Activated B cell treated with CpG ODN at 0.5 μM for 24 hours (primary cell): Measurements from ENCODE around the gene PTPN1. TPM values are rescaled to one million over a fixed set of nuclear protein-coding genes. Genes with fewer than 3 reads are reported as not detected.
A peak's percentile ranks its signal among the peaks of the same experiment; 100 is the strongest.
"Not testable (repeated sequence)": the region's sequence is repeated elsewhere in the genome, so short reads cannot be mapped to it uniquely, and the experiment has no call there.

Experiments used
- ATAC-seq: fragments of 200-7000 bp; cut with Tn5 transposase; one replicate; pipeline ENCODE4 v1.10.0; 2021; ENCODE audit warnings: low read depth, mild to moderate bottlenecking, moderate library complexity
- CTCF ChIA-PET: fragments of 350-600 bp; sonication (Branson Sonifier 250); formaldehyde crosslinking; loops from one replicate; lab custom pipeline; 2021; ENCODE audit warnings: antibody characterized with exemption; lab: Charles Lee
- POLR2A ChIA-PET: fragments of 350-600 bp; sonication (Branson Sonifier 250); formaldehyde crosslinking; loops from one replicate; lab custom pipeline; 2021; ENCODE audit warnings: antibody characterized with exemption; lab: Charles Lee
- DNase-seq: peaks from one replicate; pipeline ENCODE4 v3.0.0; 2022
- H3K27ac Mint-ChIP-seq: one replicate; pipeline ENCODE4 v1.8.0; 2020; ENCODE audit warnings: mixed read lengths
- H3K27me3 Mint-ChIP-seq: one replicate; pipeline ENCODE4 v1.8.0; 2021; ENCODE audit warnings: mixed read lengths
- H3K36me3 Mint-ChIP-seq: one replicate; pipeline ENCODE4 v1.8.0; 2021; ENCODE audit warnings: low read depth, mixed read lengths
- H3K4me1 Mint-ChIP-seq: one replicate; pipeline ENCODE4 v1.8.0; 2021; ENCODE audit warnings: mixed read lengths
- H3K4me3 Mint-ChIP-seq: one replicate; pipeline ENCODE4 v1.8.0; 2020; ENCODE audit warnings: mild to moderate bottlenecking, mixed read lengths
- H3K9me3 Mint-ChIP-seq: one replicate; pipeline ENCODE4 v1.8.0; 2020; ENCODE audit warnings: mixed read lengths
- intact Hi-C: fragments of 100-400 bp; cut with micrococcal nuclease; formaldehyde crosslinking; loops from one replicate; pipeline ENCODE4 v1.15.1; 2024
- total RNA-seq: library from RNA; stranded (reverse); gene quantifications from 2 replicates; pipeline ENCODE4 v1.2.3, GENCODE V29; 2022
- TF ChIP-seq, protein P1 (sequence below): fragments of 200-600 bp; IDR thresholded peaks from one replicate; pipeline ENCODE4 v1.8.0; 2022; ENCODE audit warnings: antibody characterized with exemption, mild to moderate bottlenecking

The PTPN1 gene
- total RNA-seq, 1 donor from 2014 or later = 227 TPM

- TF ChIP-seq, protein P1, sequence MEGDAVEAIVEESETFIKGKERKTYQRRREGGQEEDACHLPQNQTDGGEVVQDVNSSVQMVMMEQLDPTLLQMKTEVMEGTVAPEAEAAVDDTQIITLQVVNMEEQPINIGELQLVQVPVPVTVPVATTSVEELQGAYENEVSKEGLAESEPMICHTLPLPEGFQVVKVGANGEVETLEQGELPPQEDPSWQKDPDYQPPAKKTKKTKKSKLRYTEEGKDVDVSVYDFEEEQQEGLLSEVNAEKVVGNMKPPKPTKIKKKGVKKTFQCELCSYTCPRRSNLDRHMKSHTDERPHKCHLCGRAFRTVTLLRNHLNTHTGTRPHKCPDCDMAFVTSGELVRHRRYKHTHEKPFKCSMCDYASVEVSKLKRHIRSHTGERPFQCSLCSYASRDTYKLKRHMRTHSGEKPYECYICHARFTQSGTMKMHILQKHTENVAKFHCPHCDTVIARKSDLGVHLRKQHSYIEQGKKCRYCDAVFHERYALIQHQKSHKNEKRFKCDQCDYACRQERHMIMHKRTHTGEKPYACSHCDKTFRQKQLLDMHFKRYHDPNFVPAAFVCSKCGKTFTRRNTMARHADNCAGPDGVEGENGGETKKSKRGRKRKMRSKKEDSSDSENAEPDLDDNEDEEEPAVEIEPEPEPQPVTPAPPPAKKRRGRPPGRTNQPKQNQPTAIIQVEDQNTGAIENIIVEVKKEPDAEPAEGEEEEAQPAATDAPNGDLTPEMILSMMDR = no peak
- no peak for DNase-seq
- intact Hi-C loops = no loop called here
- ChIA-PET CTCF (interaction anchor here (1.0 to 8.8 kb wide), 6 partner anchors 10 to 86 kb away, joined by 3 to 154 read pairs (median 8); no protein-coding TSS in a partner anchor), POLR2A (interaction anchor here (0.6 to 36.7 kb wide), 6 partner anchors 10 to 429 kb away, joined by 3 to 1679 read pairs (median 6); partner anchors contain the start of gene PTPN1)
- Mint-ChIP-seq H3K27me3 (no peaks in the 10 kb centered on the region), H3K36me3 (no peaks in the 10 kb centered on the region), H3K9me3 (no peaks in the 10 kb centered on the region), H3K27ac (peak overlapping the region; percentile 4), H3K4me3 (no peak overlapping the region), H3K4me1 (peaks cover 53% of the 10 kb centered on the region)
- ATAC-seq = no peak
These were observed 8.0 kb upstream of the PTPN1 start for GRCh38 chr20:50501972-50502745.

- H3K27me3 Mint-ChIP-seq = no peaks in the 10 kb centered on the region
- CTCF ChIA-PET = interaction anchor here (0.7 to 8.8 kb wide), 23 partner anchors 8 to 245 kb away, joined by 3 to 154 read pairs (median 6); no protein-coding TSS in a partner anchor
- H3K4me3 Mint-ChIP-seq = no peak overlapping the region
- ATAC-seq (peak; percentile 62), DNase-seq (no peak)
- H3K36me3 Mint-ChIP-seq = no peaks in the 10 kb centered on the region
- no peaks in the 10 kb centered on the region for H3K9me3 Mint-ChIP-seq
- peaks cover 38% of the 10 kb centered on the region for H3K4me1 Mint-ChIP-seq
- POLR2A ChIA-PET = interaction anchor here (1.2 to 36.7 kb wide), 4 partner anchors 12 to 84 kb away, joined by 4 to 1679 read pairs (median 4); no protein-coding TSS in a partner anchor
- TF ChIP-seq, protein P1 = no peak
- H3K27ac Mint-ChIP-seq = peak overlapping the region; percentile 70
- intact Hi-C loops = loop anchor here (1.0 kb wide), 3 partner anchors 26 to 72 kb away; no protein-coding TSS in a partner anchor
These were observed 5.9 kb upstream of the PTPN1 start for GRCh38 chr20:50504231-50504823.

DNA sequence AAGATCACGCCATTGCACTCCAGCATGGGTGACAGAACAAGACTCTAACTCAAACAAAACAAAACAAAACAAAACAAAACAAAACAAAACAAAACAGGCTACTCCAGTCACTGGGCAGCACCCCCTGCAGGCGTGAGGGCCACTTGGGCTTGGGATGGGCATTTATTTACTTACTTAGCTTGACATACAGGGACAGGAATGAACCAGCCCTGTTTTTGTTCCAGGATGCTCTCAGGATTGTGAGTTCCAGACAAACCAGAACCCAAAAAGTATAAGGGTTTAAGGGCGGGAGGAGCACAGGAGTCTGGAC is 4.0 kb upstream of the PTPN1 start:
- intact Hi-C loops = no loop called here
- ATAC-seq = no peak
- H3K4me3 Mint-ChIP-seq = no peak overlapping the region

GRCh38 chr20:50507745-50508144 is 2.4 kb upstream of the PTPN1 start:
- H3K27ac Mint-ChIP-seq = not testable (repeated sequence)

More for the DNA sequence above, 4.0 kb upstream of the PTPN1 start:
- CTCF ChIA-PET = interaction anchor here (0.6 to 8.8 kb wide), 9 partner anchors 17 to 82 kb away, joined by 3 to 154 read pairs (median 4); no protein-coding TSS in a partner anchor
- POLR2A ChIA-PET = interaction anchor here (2.5 to 36.7 kb wide), 2 partner anchors 11 to 43 kb away, joined by 6 to 1679 read pairs; no protein-coding TSS in a partner anchor
- Mint-ChIP-seq H3K27ac (peak overlapping the region; percentile 12), H3K27me3 (no peaks in the 10 kb centered on the region), H3K36me3 (peaks cover 10% of the 10 kb centered on the region), H3K4me1 (peaks cover 38% of the 10 kb centered on the region), H3K9me3 (no peaks in the 10 kb centered on the region)
- TF ChIP-seq, protein P1 = no peak
- no peak for DNase-seq

GRCh38 chr20:50508171-50508755 is 1.9 kb upstream of the PTPN1 start:
- H3K27me3 Mint-ChIP-seq = no peaks in the 10 kb centered on the region
- intact Hi-C loops = no loop called here
- ChIA-PET CTCF (no interaction called here), POLR2A (interaction anchor here (2.5 to 36.7 kb wide), 2 partner anchors 9 to 41 kb away, joined by 6 to 1679 read pairs; no protein-coding TSS in a partner anchor)
- TF ChIP-seq, protein P1 = no peak
- no peaks in the 10 kb centered on the region for H3K9me3 Mint-ChIP-seq
- no peak overlapping the region for H3K27ac Mint-ChIP-seq
- H3K4me1 Mint-ChIP-seq = peaks cover 45% of the 10 kb centered on the region
- H3K36me3 Mint-ChIP-seq = peaks cover 27% of the 10 kb centered on the region
- no peak for DNase-seq
- no peak for ATAC-seq
- no peak overlapping the region for H3K4me3 Mint-ChIP-seq

More at GRCh38 chr20:50507745-50508144, 2.4 kb upstream of the PTPN1 start:
- ATAC-seq, H3K9me3 Mint-ChIP-seq, intact Hi-C loops, H3K27me3 Mint-ChIP-seq, DNase-seq, H3K4me3 Mint-ChIP-seq: not testable (repeated sequence)
- POLR2A ChIA-PET = interaction anchor here (2.5 to 36.7 kb wide), 2 partner anchors 9 to 42 kb away, joined by 6 to 1679 read pairs; no protein-coding TSS in a partner anchor
- Mint-ChIP-seq H3K36me3 (peaks cover 22% of the 10 kb centered on the region), H3K4me1 (peaks cover 40% of the 10 kb centered on the region)
- CTCF ChIA-PET = interaction anchor here (8.8 kb wide), 1 partner anchor 66 kb away, joined by 154 read pairs; no protein-coding TSS in a partner anchor
